ENCODE results near the gene HARS1. TPM values are rescaled to one million over a fixed set of nuclear protein-coding genes. Genes with fewer than 3 reads are reported as not detected.

The HARS1 gene
- total RNA-seq, 1 experiment from 2014 or later, result 76.4 TPM

DNA sequence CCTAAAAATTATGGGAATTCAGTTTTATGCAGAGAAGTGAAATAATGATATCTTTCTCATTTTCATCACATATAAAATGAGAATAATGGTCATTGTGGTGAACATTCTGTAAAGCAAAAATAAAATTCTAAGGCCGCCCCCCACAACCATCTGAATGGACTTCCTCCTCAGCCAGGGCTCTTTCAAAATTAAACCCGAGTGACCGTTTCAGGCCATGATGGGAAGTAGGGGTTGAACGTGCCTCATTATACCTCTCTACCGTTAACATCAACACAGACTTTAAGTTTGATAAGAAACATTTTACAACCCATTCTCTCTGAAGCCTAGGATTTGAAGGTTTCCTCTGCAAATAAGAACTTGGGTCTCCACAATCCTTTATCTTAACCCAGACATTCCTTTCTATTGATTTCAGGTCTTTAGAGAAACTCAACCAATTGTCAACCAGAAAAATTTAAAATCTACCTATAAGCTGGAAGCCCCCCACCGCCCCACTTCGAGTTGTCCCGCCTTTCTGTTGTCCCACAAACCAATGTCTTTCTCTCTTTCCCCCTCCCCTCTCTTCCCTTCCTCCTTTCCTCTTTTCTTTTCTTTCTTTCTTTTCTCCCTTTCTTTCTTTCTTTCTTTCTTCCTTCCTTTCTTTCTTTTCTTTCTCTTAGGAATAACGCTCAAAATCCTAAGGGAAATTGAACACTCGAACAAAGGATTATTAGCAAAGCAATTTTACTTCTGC, 53.6 kb downstream of the HARS1 start:
- CTCF ChIA-PET, result no interaction called here
- Histone ChIP-seq H3K4me1 (ENCODE audit: control insufficient read depth, insufficient read depth, low read length) (peaks cover 13% of the 10 kb centered on the region), H3K36me3 (ENCODE audit: control insufficient read depth, insufficient read depth, low read length) (no peaks in the 10 kb centered on the region), H3K27me3 (ENCODE audit: control insufficient read depth, insufficient read depth, low read length) (no peaks in the 10 kb centered on the region), H3K9me3 (ENCODE audit: control insufficient read depth, insufficient read depth, low read depth, low read length) (no peaks in the 10 kb centered on the region), H3K4me3 (ENCODE audit: low read depth in 2 of 2, low read length in 2 of 2) (no peak overlapping the region), H3K27ac (ENCODE audit: low read length) (no peak overlapping the region)
- POLR2A ChIA-PET, result no interaction called here
- intact Hi-C loops (cut with micrococcal nuclease; ENCODE audit: unreplicated experiment) (loop anchor here (5.0 kb wide), 2 partner anchors 60 to 75 kb away; partner anchors contain the start of genes APBB3 and SLC35A4), in situ Hi-C loops (cut with HindIII; ENCODE audit: low pct_unique_long_range_greater_than_20kb, low sequenced_read_pairs) (no loop called here)
- no TSS peak for BruUV-seq (replicated peaks)
- ATAC-seq, result no peak
- no peak for TF ChIP-seq TCF7L2 (IDR thresholded peaks at IDR 0.05; ENCODE audit: low read depth, low read length)
- TF ChIP-seq, protein P1, sequence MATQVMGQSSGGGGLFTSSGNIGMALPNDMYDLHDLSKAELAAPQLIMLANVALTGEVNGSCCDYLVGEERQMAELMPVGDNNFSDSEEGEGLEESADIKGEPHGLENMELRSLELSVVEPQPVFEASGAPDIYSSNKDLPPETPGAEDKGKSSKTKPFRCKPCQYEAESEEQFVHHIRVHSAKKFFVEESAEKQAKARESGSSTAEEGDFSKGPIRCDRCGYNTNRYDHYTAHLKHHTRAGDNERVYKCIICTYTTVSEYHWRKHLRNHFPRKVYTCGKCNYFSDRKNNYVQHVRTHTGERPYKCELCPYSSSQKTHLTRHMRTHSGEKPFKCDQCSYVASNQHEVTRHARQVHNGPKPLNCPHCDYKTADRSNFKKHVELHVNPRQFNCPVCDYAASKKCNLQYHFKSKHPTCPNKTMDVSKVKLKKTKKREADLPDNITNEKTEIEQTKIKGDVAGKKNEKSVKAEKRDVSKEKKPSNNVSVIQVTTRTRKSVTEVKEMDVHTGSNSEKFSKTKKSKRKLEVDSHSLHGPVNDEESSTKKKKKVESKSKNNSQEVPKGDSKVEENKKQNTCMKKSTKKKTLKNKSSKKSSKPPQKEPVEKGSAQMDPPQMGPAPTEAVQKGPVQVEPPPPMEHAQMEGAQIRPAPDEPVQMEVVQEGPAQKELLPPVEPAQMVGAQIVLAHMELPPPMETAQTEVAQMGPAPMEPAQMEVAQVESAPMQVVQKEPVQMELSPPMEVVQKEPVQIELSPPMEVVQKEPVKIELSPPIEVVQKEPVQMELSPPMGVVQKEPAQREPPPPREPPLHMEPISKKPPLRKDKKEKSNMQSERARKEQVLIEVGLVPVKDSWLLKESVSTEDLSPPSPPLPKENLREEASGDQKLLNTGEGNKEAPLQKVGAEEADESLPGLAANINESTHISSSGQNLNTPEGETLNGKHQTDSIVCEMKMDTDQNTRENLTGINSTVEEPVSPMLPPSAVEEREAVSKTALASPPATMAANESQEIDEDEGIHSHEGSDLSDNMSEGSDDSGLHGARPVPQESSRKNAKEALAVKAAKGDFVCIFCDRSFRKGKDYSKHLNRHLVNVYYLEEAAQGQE (IDR thresholded peaks at IDR 0.05; ENCODE audit: insufficient read depth in 1 of 2, low read depth in 2 of 2, low read length in 1 of 2), result no peak
- TF ChIP-seq, protein P2, sequence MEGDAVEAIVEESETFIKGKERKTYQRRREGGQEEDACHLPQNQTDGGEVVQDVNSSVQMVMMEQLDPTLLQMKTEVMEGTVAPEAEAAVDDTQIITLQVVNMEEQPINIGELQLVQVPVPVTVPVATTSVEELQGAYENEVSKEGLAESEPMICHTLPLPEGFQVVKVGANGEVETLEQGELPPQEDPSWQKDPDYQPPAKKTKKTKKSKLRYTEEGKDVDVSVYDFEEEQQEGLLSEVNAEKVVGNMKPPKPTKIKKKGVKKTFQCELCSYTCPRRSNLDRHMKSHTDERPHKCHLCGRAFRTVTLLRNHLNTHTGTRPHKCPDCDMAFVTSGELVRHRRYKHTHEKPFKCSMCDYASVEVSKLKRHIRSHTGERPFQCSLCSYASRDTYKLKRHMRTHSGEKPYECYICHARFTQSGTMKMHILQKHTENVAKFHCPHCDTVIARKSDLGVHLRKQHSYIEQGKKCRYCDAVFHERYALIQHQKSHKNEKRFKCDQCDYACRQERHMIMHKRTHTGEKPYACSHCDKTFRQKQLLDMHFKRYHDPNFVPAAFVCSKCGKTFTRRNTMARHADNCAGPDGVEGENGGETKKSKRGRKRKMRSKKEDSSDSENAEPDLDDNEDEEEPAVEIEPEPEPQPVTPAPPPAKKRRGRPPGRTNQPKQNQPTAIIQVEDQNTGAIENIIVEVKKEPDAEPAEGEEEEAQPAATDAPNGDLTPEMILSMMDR (IDR thresholded peaks at IDR 0.05), result no peak
- TF ChIP-seq SIN3A (IDR thresholded peaks at IDR 0.05; ENCODE audit: borderline replicate concordance, insufficient read depth, low read depth, low read length), result no peak
- no peak for TF ChIP-seq POLR2AphosphoS5 (IDR thresholded peaks at IDR 0.05; ENCODE audit: low read depth, low read length)
- DNase-seq (ENCODE audit: low read depth, low spot score), result no peak

DNA sequence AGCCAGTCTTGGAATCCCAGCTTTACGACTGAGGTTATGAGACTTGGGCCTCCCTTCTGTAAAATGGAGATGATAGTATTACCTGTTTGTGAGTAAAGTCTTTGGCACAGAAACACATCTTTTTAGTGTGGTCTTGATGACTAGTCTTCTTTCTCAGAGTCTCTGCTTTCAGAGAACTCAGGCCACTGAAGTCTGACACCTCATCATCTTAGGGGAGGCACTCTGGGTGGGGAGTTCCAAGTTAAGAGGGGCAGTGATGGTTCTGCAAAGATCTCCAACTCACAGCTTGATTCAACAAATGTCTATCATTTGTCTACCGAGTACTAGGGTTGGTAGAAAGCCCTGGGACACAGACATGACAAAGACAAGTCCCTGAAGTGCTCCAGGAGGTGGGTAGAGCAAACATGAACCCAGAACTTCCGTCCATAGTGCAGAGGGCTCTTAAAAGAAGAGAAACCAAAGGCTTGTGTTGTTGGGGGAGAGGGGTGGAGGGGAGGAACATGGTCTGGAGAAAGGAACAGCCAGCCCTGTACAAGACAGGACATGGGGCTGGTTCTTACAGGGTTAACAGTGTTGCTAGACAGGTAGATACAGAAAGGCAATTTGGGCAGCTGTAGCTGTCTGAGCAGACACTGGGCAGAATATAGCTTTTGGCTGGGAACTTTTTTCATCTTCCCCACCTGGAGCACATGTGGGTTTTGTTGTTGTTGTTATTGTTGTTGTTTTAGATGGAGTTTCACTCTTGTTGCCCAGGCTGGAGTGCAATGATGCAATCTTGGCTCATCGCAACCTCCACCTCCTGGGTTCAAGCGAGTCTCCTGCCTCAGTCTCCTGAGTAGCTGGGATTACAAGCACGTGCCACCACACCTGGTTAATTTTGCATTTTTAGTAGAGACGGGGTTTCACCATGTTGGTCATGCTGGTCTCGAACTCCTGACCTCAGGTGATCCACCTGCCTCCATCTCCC, 55.6 kb downstream of the HARS1 start:
- Histone ChIP-seq H3K4me3 (ENCODE audit: low read depth in 2 of 2, low read length in 2 of 2) (no peak overlapping the region), H3K27me3 (ENCODE audit: control insufficient read depth, insufficient read depth, low read length) (no peaks in the 10 kb centered on the region), H3K27ac (ENCODE audit: low read length) (no peak overlapping the region), H3K9me3 (ENCODE audit: control insufficient read depth, insufficient read depth, low read depth, low read length) (no peaks in the 10 kb centered on the region), H3K4me1 (ENCODE audit: control insufficient read depth, insufficient read depth, low read length) (peaks cover 13% of the 10 kb centered on the region), H3K36me3 (ENCODE audit: control insufficient read depth, insufficient read depth, low read length) (no peaks in the 10 kb centered on the region)
- in situ Hi-C loops (cut with HindIII; ENCODE audit: low pct_unique_long_range_greater_than_20kb, low sequenced_read_pairs), result no loop called here
- BruUV-seq (replicated peaks), result no TSS peak
- no peak for ATAC-seq
- intact Hi-C loops (cut with micrococcal nuclease; ENCODE audit: unreplicated experiment), result loop anchor here (5.0 kb wide), 2 partner anchors 58 to 73 kb away; partner anchors contain the start of genes APBB3 and SLC35A4
- ChIA-PET CTCF (interaction anchor here (0.7 kb wide), 2 partner anchors 76 to 141 kb away, joined by 4 to 6 read pairs; no protein-coding TSS in a partner anchor), POLR2A (interaction anchor here (1.1 kb wide), 1 partner anchor 12 kb away, joined by 3 read pairs; the partner anchor contains the start of genes IK and NDUFA2)
- DNase-seq (ENCODE audit: low read depth, low spot score), result no peak
- TF ChIP-seq TCF7L2 (IDR thresholded peaks at IDR 0.05; ENCODE audit: low read depth, low read length) (no peak), POLR2AphosphoS5 (IDR thresholded peaks at IDR 0.05; ENCODE audit: low read depth, low read length) (no peak), SIN3A (IDR thresholded peaks at IDR 0.05; ENCODE audit: borderline replicate concordance, insufficient read depth, low read depth, low read length) (no peak)
- TF ChIP-seq, protein P2 (IDR thresholded peaks at IDR 0.05), result peak; percentile 53
- TF ChIP-seq, protein P1 (IDR thresholded peaks at IDR 0.05; ENCODE audit: insufficient read depth in 1 of 2, low read depth in 2 of 2, low read length in 1 of 2), result no peak
